Activated CD8-positive, alpha-beta memory T cell treated with anti-CD3 and anti-CD28 coated beads, Interleukin-2, amount 50 U/mL, for 4 hours (primary cell): ENCODE data around the gene B3GALT5.

Experiments
- DNase-seq: peaks from one replicate; pipeline ENCODE4 v3.0.0-alpha.2; 2020

Gene B3GALT5

GRCh38 chr21:39648879-39649278, 36.1 kb downstream of the B3GALT5 start:
- DNase-seq = no peak

- DNase-seq = no peak
Measured at GRCh38 chr21:39649526-39649925, 36.8 kb downstream of the B3GALT5 start.

- DNase-seq = no peak
Measured at GRCh38 chr21:39650306-39650705, 37.6 kb downstream of the B3GALT5 start.

GRCh38 chr21:39650801-39651200, 38.1 kb downstream of the B3GALT5 start:
- no peak for DNase-seq

GRCh38 chr21:39651206-39651605, 38.5 kb downstream of the B3GALT5 start:
- DNase-seq = no peak

GRCh38 chr21:39654951-39655350, 42.2 kb downstream of the B3GALT5 start:
- DNase-seq = no peak

- no peak for DNase-seq
Measured at GRCh38 chr21:39655589-39655988, 42.8 kb downstream of the B3GALT5 start.

- DNase-seq = no peak
Measured at GRCh38 chr21:39656209-39656608, 43.5 kb downstream of the B3GALT5 start.

- DNase-seq = no peak
Measured at GRCh38 chr21:39657091-39657689, 44.5 kb downstream of the B3GALT5 start.

GRCh38 chr21:39658066-39658465, 45.3 kb downstream of the B3GALT5 start:
- DNase-seq = no peak

- no peak for DNase-seq
Measured at GRCh38 chr21:39659070-39659815, 46.5 kb downstream of the B3GALT5 start.

- DNase-seq = no peak
Measured at GRCh38 chr21:39660191-39660980, 47.6 kb downstream of the B3GALT5 start.

- no peak for DNase-seq
Measured at GRCh38 chr21:39661121-39661520, 48.4 kb downstream of the B3GALT5 start.

GRCh38 chr21:39661740-39662139, 49.0 kb downstream of the B3GALT5 start:
- DNase-seq = no peak

- DNase-seq = no peak
Measured at GRCh38 chr21:39662411-39662953, 49.7 kb downstream of the B3GALT5 start.

GRCh38 chr21:39663066-39663465, 50.3 kb downstream of the B3GALT5 start:
- DNase-seq = no peak

- no peak for DNase-seq
Measured at GRCh38 chr21:39663742-39664492, 51.2 kb downstream of the B3GALT5 start.

- DNase-seq = no peak
Measured at GRCh38 chr21:39664586-39664985, 51.8 kb downstream of the B3GALT5 start.

GRCh38 chr21:39666026-39666425, 53.3 kb downstream of the B3GALT5 start:
- no peak for DNase-seq

- no peak for DNase-seq
Measured at GRCh38 chr21:39666681-39667315, 54.1 kb downstream of the B3GALT5 start.

GRCh38 chr21:39667353-39667891, 54.7 kb downstream of the B3GALT5 start:
- no peak for DNase-seq

- DNase-seq = no peak
Measured at GRCh38 chr21:39668369-39668768, 55.6 kb downstream of the B3GALT5 start.
